Measurements from ENCODE around the gene DET1. TPM values are rescaled to one million over a fixed set of nuclear protein-coding genes. Genes with fewer than 3 reads are reported as not detected.

DET1 gene
- polyA plus RNA-seq, 1 of the 3 experiments (the other 2 are of a cell fraction) = 4.5 TPM

GRCh38 chr15:88487178-88487795, 59.2 kb downstream of the DET1 start (continued):
- no peak for TF ChIP-seq FOXJ3 (CRISPR knock-in tag; IDR thresholded peaks at IDR 0.05)
- TF ChIP-seq EP300 (IDR thresholded peaks at IDR 0.05; ENCODE audit: borderline replicate concordance in 1 of 2, low read depth in 1 of 2, low read length in 1 of 2) = no peak
- no peak for TF ChIP-seq GABPA (IDR thresholded peaks at IDR 0.05; ENCODE audit: low read depth)
- TF ChIP-seq CTCF (IDR thresholded peaks at IDR 0.05) = no peak

DNA sequence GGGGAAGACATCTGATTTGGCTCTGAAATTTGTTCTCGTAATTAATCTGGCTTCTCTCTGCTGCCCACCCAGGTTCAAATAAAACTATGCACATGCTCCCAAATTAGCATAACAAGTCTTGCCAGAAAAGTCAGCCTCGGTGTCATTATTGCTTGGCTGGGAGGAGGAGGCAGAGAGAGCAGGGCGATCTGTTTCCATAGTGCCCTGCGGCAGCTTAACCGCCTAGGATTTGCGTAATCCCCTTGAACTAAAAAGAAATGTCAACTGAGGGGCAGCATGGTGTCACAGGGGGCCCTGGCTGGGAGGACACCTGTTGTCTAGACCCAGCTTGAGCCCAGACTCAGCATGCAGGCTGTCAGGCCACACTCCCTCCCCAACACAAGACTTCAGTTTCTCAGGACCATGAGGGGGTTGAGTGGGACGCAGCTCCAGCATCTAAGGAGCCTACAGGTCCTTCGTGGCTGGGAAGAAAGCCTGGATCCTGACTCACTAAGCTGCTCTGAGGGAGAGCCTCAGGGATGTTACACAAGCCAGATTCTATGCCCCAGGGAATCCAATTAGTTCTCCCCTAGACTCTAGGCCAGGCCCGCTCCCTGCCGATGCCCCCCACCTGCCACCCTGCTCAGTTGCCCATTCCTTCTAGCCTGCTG, 61.7 kb downstream of the DET1 start:
- no peaks in the 10 kb centered on the region for H4K20me1 ChIP-seq (ENCODE audit: insufficient read depth)
- TF ChIP-seq NRF1 (IDR thresholded peaks at IDR 0.05; ENCODE audit: low read depth, low read length) (no peak), RCOR1 (IDR thresholded peaks at IDR 0.05; ENCODE audit: low read length) (no peak), FOXJ3 (CRISPR knock-in tag; IDR thresholded peaks at IDR 0.05) (no peak), TCF12 (IDR thresholded peaks at IDR 0.05) (no peak), MXI1 (IDR thresholded peaks at IDR 0.05; ENCODE audit: low read depth, low read length) (no peak), MEF2A (IDR thresholded peaks at IDR 0.05; ENCODE audit: borderline replicate concordance, low read depth) (no peak), POLR2AphosphoS5 (IDR thresholded peaks at IDR 0.05; ENCODE audit: low read depth, low read length) (no peak), EP300 (IDR thresholded peaks at IDR 0.05; ENCODE audit: borderline replicate concordance in 1 of 2, low read depth in 1 of 2, low read length in 1 of 2) (no peak), GABPA (IDR thresholded peaks at IDR 0.05; ENCODE audit: low read depth) (no peak), RAD21 (IDR thresholded peaks at IDR 0.05; ENCODE audit: low read length) (no peak), CHD2 (IDR thresholded peaks at IDR 0.05; ENCODE audit: low read length, partially characterized antibody) (no peak), JUND (IDR thresholded peaks at IDR 0.05) (no peak), MAX (IDR thresholded peaks at IDR 0.05; ENCODE audit: low read depth) (no peak)
- TF ChIP-seq, protein P1, sequence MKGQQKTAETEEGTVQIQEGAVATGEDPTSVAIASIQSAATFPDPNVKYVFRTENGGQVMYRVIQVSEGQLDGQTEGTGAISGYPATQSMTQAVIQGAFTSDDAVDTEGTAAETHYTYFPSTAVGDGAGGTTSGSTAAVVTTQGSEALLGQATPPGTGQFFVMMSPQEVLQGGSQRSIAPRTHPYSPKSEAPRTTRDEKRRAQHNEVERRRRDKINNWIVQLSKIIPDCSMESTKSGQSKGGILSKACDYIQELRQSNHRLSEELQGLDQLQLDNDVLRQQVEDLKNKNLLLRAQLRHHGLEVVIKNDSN (IDR thresholded peaks at IDR 0.05; ENCODE audit: borderline replicate concordance, low read depth) = no peak
- TF ChIP-seq, protein P2, sequence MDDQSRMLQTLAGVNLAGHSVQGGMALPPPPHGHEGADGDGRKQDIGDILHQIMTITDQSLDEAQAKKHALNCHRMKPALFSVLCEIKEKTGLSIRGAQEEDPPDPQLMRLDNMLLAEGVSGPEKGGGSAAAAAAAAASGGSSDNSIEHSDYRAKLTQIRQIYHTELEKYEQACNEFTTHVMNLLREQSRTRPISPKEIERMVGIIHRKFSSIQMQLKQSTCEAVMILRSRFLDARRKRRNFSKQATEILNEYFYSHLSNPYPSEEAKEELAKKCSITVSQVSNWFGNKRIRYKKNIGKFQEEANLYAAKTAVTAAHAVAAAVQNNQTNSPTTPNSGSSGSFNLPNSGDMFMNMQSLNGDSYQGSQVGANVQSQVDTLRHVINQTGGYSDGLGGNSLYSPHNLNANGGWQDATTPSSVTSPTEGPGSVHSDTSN (IDR thresholded peaks at IDR 0.05) = no peak
- H3K4me1 ChIP-seq (ENCODE audit: control insufficient read depth in 1 of 2, insufficient read depth in 2 of 2, low read depth in 1 of 2, low read length in 1 of 2) = no peaks in the 10 kb centered on the region
- ChIA-PET CTCF (interaction anchor here (0.8 to 1.3 kb wide), 4 partner anchors 8 to 394 kb away, joined by 3 to 5 read pairs (median 3); no protein-coding TSS in a partner anchor), POLR2A (no interaction called here)
- no peak overlapping the region for H3K9ac ChIP-seq
- H3K36me3 ChIP-seq (replicated peaks in 1 of 2; ENCODE audit: control insufficient read depth in 1 of 2, insufficient read depth in 2 of 2, low read length in 1 of 2) = no peaks in the 10 kb centered on the region
- no peaks in the 10 kb centered on the region for H3K9me2 ChIP-seq
- H3K9me3 ChIP-seq = no peaks in the 10 kb centered on the region
- no peak for DNase-seq
- no peak overlapping the region for H3K4me3 ChIP-seq (ENCODE audit: low read depth in 2 of 2, low read length in 1 of 2)
- no peak overlapping the region for H2AFZ ChIP-seq (ENCODE audit: low read depth)
- no peaks in the 10 kb centered on the region for H3K27me3 ChIP-seq (ENCODE audit: insufficient read depth)
- no peak overlapping the region for H3K27ac ChIP-seq (ENCODE audit: low read depth in 2 of 2, low read length in 1 of 2)
- no peaks in the 10 kb centered on the region for H3K79me2 ChIP-seq (ENCODE audit: insufficient read depth)
- no peak overlapping the region for H3K4me2 ChIP-seq
- no peaks in the 10 kb centered on the region for H3F3A ChIP-seq (replicated peaks; ENCODE audit: insufficient read depth)
- WGBS (ENCODE audit: low lambda C conversion rate) = 73% methylated on average over 10 of the region's 10 CpGs
